Renal cortical epithelial cell (primary cell): ENCODE measurements around the gene KRTAP5-5. TPM values are rescaled to one million over a fixed set of nuclear protein-coding genes. Genes with fewer than 3 reads are reported as not detected.
"Not testable (repeated sequence)": the region's sequence is repeated elsewhere in the genome, so short reads cannot be mapped to it uniquely, and the experiment has no call there.

Experiments
- DNase-seq: peaks from one replicate; pipeline ENCODE4 v3.0.0-alpha.2; 2011; ENCODE audit warnings: low read depth
- total RNA-seq: library from RNA; depleted of rRNA; stranded (reverse); fragments of >200 nt; gene quantifications from 2 replicates; pipeline ENCODE4 v1.2.3, GENCODE V29; 2014

The KRTAP5-5 gene
- total RNA-seq, 1 donor from 2014 or later = not detected

- DNase-seq = no peak
Observed at GRCh38 chr11:1656061-1656441, 26.5 kb downstream of the KRTAP5-5 start.

- DNase-seq = no peak
Observed at GRCh38 chr11:1656670-1657069, 27.1 kb downstream of the KRTAP5-5 start.

DNA sequence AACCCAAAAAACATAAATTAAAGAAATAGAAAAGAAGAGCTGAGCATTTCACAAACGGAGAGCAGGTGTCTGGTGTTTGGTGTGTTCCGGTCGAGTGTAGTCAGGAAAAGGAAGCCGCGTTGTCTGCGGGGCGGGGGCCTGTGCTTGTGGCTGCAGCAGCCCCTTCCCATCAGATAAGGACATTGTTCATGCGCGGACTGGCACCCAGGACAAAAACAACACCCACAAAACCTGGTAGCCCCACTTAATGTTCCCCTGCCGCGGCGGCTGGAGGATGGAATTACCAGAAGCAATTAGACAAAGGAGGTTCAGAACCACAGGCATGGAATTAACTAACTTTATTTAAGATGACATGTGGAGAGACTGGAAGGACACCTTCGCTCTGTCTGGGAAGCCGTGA is 29.9 kb downstream of the KRTAP5-5 start:
- no peak for DNase-seq

GRCh38 chr11:1660111-1660867 is 30.7 kb downstream of the KRTAP5-5 start:
- no peak for DNase-seq

GRCh38 chr11:1661454-1662269 is 32.1 kb downstream of the KRTAP5-5 start:
- not testable (repeated sequence) for DNase-seq

GRCh38 chr11:1662699-1663283 is 33.2 kb downstream of the KRTAP5-5 start:
- DNase-seq = not testable (repeated sequence)

DNA sequence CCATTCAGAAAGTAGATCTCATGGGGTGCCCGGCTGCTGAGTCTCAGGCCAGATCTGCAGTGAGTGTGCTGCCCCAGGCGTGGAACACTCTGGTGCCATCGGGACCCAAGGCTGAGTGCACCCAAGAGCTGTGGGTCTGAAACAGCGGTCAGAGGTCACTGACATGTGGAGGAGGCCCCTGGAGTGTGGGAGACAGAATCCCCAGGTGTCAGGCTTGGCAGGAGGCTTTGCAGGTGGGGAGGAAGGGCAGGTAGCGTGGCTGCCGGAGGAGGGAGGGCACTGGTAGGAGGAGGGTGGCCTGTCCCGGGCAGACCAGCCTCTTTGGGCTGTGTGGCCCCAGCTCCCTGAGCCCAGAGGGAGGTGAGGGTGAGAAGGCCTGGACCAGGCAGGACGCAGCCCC is 35.7 kb downstream of the KRTAP5-5 start:
- no peak for DNase-seq

DNA sequence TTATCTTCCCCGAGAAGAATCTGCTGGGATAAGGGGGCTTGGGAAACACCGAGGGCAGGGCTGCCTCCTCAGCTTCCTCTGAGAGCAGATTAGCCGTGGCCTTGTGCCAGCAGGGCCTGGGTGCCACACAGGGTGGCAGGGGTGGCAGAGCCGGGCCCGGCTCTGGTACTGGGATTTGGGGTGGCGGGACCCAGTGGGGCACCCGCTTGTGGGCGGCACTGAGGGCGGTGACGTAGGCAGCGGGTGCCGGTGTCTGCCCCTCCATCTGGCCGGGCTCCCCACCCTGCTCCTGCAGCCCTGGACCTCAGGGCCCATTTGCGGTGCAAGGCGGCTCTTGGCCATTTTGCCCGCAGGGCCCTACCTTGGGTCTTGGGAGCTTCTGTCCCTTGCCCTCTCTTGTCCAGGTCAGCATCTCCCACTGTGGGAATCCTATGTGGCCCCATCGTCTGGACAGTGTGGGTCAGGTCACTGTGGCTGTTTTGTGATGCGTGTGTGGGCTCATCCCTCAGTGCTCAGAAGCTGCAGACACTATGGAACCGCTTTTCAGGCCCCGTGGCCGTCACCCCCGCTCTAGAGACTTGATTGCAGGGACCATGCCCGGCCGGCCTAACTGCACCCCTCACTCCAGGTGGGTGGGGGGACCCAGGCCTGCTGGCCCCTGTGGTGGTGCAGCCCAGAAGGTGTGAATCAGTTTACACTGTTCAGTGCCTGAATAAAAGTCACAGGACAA is 37.7 kb downstream of the KRTAP5-5 start:
- DNase-seq = no peak

DNA sequence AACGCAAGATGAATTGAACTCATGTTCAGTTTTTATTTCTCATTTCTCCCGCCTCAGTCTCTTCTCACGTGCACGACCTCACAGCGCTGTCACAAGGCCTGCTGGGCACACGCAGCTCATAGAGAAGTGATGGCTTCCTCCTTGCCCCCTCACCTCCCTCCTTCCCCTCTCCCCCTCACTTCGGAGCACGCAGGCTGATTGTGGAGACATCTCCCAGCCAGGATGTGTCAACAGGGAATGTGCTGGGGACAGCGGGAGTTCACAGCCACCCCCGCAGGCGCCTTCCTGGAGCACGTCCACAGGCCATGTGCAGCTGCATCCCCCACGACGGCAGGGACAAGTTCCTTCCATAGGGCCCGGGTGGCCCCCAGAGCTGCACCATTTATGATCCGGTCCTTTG is 38.3 kb downstream of the KRTAP5-5 start:
- DNase-seq = no peak

DNA sequence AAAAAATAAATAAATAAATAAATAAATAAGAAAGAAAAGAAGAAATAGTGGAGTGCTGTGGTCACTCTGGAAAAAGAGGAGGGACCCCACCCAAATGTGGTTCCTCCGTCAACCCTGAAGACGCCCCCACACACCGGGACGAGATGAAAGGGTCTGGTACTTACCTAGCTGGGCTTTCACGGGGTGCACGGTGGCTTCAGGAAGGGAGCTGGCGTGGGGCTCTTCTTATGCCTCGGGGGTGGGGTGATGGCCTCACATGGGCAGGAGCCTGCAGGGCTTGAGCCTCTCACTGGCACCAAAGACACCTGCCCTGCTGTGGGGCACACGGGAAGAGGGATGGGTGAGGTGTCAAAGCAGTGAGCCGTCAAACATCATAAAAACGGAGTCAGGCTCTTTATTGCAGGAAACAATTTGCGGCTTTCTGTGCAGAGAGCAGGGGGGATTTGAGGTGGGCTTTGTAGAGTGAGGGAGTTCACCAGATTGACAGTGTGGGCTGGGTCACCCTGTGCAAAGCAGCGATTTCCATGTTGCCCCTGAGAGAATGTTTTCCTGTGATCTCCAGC is 39.4 kb downstream of the KRTAP5-5 start:
- DNase-seq = no peak

DNA sequence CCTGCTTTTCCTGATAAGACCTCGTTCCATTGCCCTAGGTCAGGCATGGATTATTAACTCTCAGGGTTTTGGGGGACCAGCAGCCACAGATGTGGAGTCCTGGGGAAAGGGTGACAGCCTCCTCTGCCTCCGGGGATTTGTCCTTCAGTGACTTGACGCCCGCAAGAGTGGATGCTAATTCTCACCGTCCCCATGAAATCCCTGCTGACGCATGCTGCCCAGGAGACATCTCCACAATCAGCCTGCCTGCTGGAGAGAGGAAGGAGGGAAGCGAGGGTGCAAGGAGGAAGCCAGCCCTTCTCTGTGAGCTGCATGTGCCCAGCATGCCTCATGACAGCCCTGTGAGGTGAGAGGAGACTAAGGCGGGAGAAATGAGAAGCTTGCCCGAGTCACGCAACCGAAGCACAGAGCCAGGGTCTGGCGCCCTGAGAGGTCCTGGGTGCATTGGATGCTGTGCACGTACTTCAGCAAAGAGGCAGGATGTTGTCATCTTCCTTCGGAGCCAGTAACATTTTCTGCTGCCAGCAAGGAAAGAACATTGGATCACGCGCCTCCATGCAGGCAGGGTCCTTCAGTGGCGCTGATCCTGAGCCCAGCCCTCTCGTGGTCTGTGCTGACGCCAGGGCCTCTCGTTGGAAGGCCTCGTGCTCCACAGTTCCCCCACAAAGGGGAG is 40.1 kb downstream of the KRTAP5-5 start:
- no peak for DNase-seq

GRCh38 chr11:1670457-1670856 is 40.9 kb downstream of the KRTAP5-5 start:
- DNase-seq = not testable (repeated sequence)

- no peak for DNase-seq
Observed at GRCh38 chr11:1670905-1671371, 41.4 kb downstream of the KRTAP5-5 start.

DNA sequence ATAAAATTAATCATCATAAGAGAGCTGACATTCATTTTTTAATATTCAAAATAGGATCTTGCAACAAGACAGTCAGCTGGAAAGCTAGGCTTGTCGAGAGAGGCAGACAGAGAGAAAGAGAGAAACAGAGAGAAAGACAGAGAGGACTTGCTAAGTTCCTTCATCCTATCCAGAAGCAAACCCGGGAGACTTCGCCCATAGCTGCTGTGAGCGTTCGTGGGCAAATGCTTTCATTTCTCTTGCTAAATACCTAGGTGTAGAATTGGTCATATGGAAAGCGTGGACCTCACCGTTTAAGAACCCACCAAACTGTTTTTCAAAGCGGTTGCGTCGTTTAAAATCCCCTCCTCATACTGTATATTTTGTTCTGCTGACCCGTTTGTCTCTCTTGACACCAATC is 42.1 kb downstream of the KRTAP5-5 start:
- DNase-seq = no peak

DNA sequence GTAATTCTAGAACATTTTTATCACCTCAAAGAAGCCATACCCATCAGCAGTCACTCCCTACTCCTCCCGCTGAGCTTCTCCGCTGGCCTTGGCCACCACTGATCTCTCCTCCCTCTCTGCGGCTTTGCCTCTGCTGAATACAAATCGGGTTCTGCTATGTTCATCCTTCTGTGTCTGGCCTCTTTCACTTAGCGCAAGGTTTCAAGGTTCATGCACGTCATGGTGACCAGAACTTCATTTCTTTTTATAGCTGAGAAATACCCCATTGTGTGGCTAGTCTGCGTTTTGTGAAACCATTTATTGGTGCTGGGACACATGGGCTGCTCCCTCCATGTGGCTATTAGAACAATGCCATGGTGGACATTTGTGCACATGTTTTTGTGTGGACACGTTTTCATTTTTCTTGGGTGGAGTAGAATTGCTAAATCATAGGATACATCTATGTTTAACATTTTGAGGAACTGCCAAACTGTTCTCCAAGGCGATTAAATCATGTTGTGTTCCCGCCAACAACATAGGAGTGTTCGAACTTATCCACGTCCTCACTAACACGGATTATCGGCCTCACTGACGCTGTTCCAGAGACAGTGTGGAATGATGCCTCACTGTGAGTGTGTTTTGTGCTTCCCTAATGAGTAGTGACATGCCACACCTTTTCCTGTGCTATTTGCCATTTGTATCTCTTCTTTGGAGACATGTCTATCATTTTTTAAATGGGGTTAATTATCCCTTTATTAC is 43.2 kb downstream of the KRTAP5-5 start:
- DNase-seq = no peak

GRCh38 chr11:1673446-1674172 is 44.0 kb downstream of the KRTAP5-5 start:
- DNase-seq = no peak

- DNase-seq = no peak
Observed at GRCh38 chr11:1674173-1675131, 44.9 kb downstream of the KRTAP5-5 start.

DNA sequence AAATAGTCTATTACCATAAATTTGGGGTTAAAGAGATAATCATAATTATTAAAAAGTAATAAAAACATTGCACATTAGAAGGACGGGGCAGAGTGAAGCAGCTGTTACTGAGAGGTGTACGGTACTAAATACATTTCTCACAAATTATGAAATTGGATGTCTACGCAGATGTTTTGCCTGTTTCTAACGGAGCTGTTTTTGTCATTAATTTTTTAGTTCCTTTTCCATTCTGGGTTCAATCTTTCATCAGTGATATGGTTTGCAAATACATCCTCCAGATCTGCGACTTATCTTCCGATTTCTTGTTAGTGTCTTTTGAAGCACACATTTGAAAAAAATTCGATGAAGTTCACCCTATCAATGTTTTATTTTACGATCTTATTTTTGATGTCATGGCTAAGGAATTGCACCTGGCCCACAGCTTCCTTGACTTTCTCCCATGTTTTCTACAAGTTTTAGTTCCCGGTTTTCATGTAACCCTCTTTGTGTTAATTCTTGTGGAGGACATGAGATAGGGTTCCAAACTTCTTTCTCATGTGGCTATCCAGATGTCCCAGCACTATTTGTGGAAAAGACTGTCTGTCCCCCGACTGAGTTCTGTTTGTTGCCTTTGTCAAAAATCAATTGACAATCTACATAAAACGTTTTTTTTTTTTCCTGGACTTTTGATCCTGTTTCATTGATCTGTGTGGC is 46.1 kb downstream of the KRTAP5-5 start:
- DNase-seq = no peak
